Endothelial cell of umbilical vein (primary cell): Measurements from ENCODE around the gene MYT1. TPM values are rescaled to one million over a fixed set of nuclear protein-coding genes. Genes with fewer than 3 reads are reported as not detected.

ENCODE experiments used
- BruUV-seq: library from RNA; stranded (reverse); fragments of 400-500 nt; replicated peaks from 2 replicates; lab custom pipeline; 2021; lab: Mats Ljungman, UMichigan
- CTCF ChIA-PET: fragments of 300-600, 350-600 bp; sonication (Branson Sonifier 250); formaldehyde crosslinking; loops from one replicate; lab custom pipeline; 2021; ENCODE audit warnings: antibody characterized with exemption, inconsistent platforms; lab: Charles Lee
- POLR2A ChIA-PET: fragments of 300-600, 350-600 bp; sonication (Branson Sonifier 250); formaldehyde crosslinking; loops from one replicate; lab custom pipeline; 2021; ENCODE audit warnings: antibody characterized with exemption, inconsistent platforms; lab: Charles Lee
- DNase-seq: peaks from one replicate; pipeline ENCODE4 v3.0.0-alpha.2; 2011; ENCODE audit warnings: low read depth, low spot score
- FAIRE-seq: peaks from 2 replicates; lab custom pipeline; 2011; peaks lifted over from hg19 to GRCh38; lab: Jason Lieb, UNC
- H2AFZ ChIP-seq: 2 replicates; pipeline ENCODE4 v1.6.0; 2012; ENCODE audit warnings: low read depth, low read length, control low read depth, inconsistent platforms
- H3K27ac ChIP-seq: 2 replicates; pipeline ENCODE4 v1.5.1; 2011; ENCODE audit warnings: low read depth, mild to moderate bottlenecking, control low read depth, low read length, moderate library complexity; ENCODE audit not compliant: insufficient read depth
- H3K27me3 ChIP-seq, 2 experiments: 2 replicates each; pipeline versions ENCODE4 v1.6.0 to v1.6.1; 2011; ENCODE audit warnings: low read length in 2 of 2, mixed read lengths in 1 of 2; ENCODE audit not compliant: control insufficient read depth in 2 of 2, insufficient read depth in 2 of 2
- H3K36me3 ChIP-seq, 2 experiments: 2 replicates in 1 of 2; 3 replicates in 1 of 2; pipeline ENCODE4 v1.5.1; 2011; ENCODE audit warnings: low read length in 2 of 2, mild to moderate bottlenecking in 1 of 2, moderate library complexity in 1 of 2; ENCODE audit not compliant: control insufficient read depth in 2 of 2, insufficient read depth in 2 of 2; ENCODE audit errors: extremely low read depth in 1 of 2
- H3K4me1 ChIP-seq: 3 replicates; pipeline ENCODE4 v1.5.1; 2011; ENCODE audit warnings: mild to moderate bottlenecking, low read length; ENCODE audit not compliant: control insufficient read depth, insufficient read depth; ENCODE audit errors: extremely low read depth
- H3K4me2 ChIP-seq: 2 replicates; pipeline ENCODE4 v1.6.1; 2011; ENCODE audit warnings: low read length, control low read depth, mixed read lengths; ENCODE audit not compliant: insufficient read depth
- H3K4me3 ChIP-seq, 3 experiments: fragments of 200-600 bp in 1 of 3; sonication (generic), shearing (Covaris generic) in 1 of 3; replicated peaks in 1 of 3; 2 replicates each; pipeline ENCODE4 v1.5.1; 2011 to 2016; ENCODE audit warnings: control low read depth in 3 of 3, low read length in 3 of 3, mild to moderate bottlenecking in 2 of 3, inconsistent platforms in 1 of 3, low read depth in 1 of 3, moderate library complexity in 1 of 3; ENCODE audit not compliant: insufficient read depth in 1 of 3
- H3K79me2 ChIP-seq: 2 replicates; pipeline ENCODE4 v1.6.0; 2012; ENCODE audit warnings: low read length, inconsistent platforms; ENCODE audit not compliant: control insufficient read depth, insufficient read depth
- H3K9ac ChIP-seq: replicated peaks from 2 replicates; pipeline ENCODE3; 2011; ENCODE audit warnings: low read length, control low read depth; ENCODE audit not compliant: insufficient read depth; ENCODE audit errors: extremely low read depth
- H3K9me1 ChIP-seq: replicated peaks from 3 replicates; pipeline ENCODE4 v1.6.0; 2011; ENCODE audit warnings: mild to moderate bottlenecking, low read length; ENCODE audit not compliant: control insufficient read depth, insufficient read depth; ENCODE audit errors: extremely low read depth
- H3K9me3 ChIP-seq: replicated peaks from 2 replicates; pipeline ENCODE4 v1.5.1; 2012; ENCODE audit warnings: low read length, inconsistent platforms; ENCODE audit not compliant: control insufficient read depth, insufficient read depth
- H4K20me1 ChIP-seq: replicated peaks from 2 replicates; pipeline ENCODE3; 2011; ENCODE audit warnings: mild to moderate bottlenecking, low read length; ENCODE audit not compliant: control insufficient read depth, insufficient read depth; ENCODE audit errors: extremely low read depth
- EZH2 ChIP-seq: IDR thresholded peaks from 2 replicates; pipeline ENCODE4 v1.6.1; 2012; ENCODE audit warnings: borderline replicate concordance, low read depth, mild to moderate bottlenecking, moderate library complexity, low read length, inconsistent platforms; ENCODE audit not compliant: severe bottlenecking
- FOS ChIP-seq: IDR thresholded peaks from 2 replicates; pipeline ENCODE4 v1.6.1; 2011; ENCODE audit warnings: mild to moderate bottlenecking, low read length, moderate library complexity, borderline replicate concordance; ENCODE audit not compliant: insufficient read depth
- GATA2 ChIP-seq: IDR thresholded peaks from 2 replicates; pipeline ENCODE4 v1.7.0; 2011; ENCODE audit warnings: low read depth, mild to moderate bottlenecking, moderate library complexity, mixed read lengths, low read length; ENCODE audit not compliant: insufficient read length, insufficient read depth
- JUN ChIP-seq: IDR thresholded peaks from 2 replicates; pipeline ENCODE4 v1.6.1; 2011; ENCODE audit warnings: borderline replicate concordance, low read depth; ENCODE audit not compliant: insufficient read length, insufficient read depth
- MYC ChIP-seq: IDR thresholded peaks from one replicate; pipeline ENCODE4 v1.6.1; 2011; ENCODE audit warnings: mild to moderate bottlenecking, low read depth, low read length
- POLR2A ChIP-seq: IDR thresholded peaks from 2 replicates; pipeline ENCODE4 v1.6.1; 2012; ENCODE audit warnings: low read depth, mild to moderate bottlenecking, control low read depth, low read length
- POLR2AphosphoS5 ChIP-seq: IDR thresholded peaks from 2 replicates; pipeline ENCODE4 v1.6.1; 2012; ENCODE audit warnings: low read depth, mild to moderate bottlenecking, control low read depth, low read length, moderate library complexity; ENCODE audit not compliant: insufficient read depth
- dilution Hi-C: fragments of 300-500 bp; cut with MboI; formaldehyde crosslinking; loops from one replicate; pipeline ENCODE4 v1.15.0; 2019; ENCODE audit warnings: low sequenced_read_pairs; ENCODE audit not compliant: extremely low pct_ligation_motif_present
- intact Hi-C: fragments of 100-400 bp; cut with micrococcal nuclease; formaldehyde crosslinking; loops from one replicate; pipeline ENCODE4 v1.10.0; 2022
- polyA plus RNA-seq, 4 experiments: library from polyadenylated mRNA; depleted of rRNA in 3 of 4; stranded (reverse) in 3 of 4; unstranded in 1 of 4; fragments of >200 nt; gene quantifications; 2 replicates each; pipeline versions ENCODE4 v1.2.1 to v1.2.3, GENCODE V29; 2011 to 2012; ENCODE audit warnings: missing spikeins in 1 of 4
- total RNA-seq: library from RNA; stranded (reverse); gene quantifications from 2 replicates; pipeline ENCODE4 v1.2.3, GENCODE V29; 2021
- TF ChIP-seq, protein P1 (sequence below), 2 donors: IDR thresholded peaks; 1 replicate in 1 of 2; 2 replicates in 1 of 2; pipeline ENCODE4 v1.5.1; 2011; ENCODE audit warnings: low read length in 2 of 2, mild to moderate bottlenecking in 2 of 2, moderate library complexity in 2 of 2, control low read depth in 1 of 2, inconsistent platforms in 1 of 2, low read depth in 1 of 2; ENCODE audit not compliant: insufficient read depth in 1 of 2; ENCODE audit errors: extremely low read depth in 1 of 2
- TF ChIP-seq, protein P2 (sequence below): IDR thresholded peaks from 2 replicates; pipeline ENCODE4 v1.6.1; 2011; ENCODE audit not compliant: insufficient read depth, insufficient read length

Gene MYT1
- total and polyA plus RNA-seq, 2 donors (not counting 3 experiments of a cell fraction or from before 2014, with no cell fraction given) = not detected

DNA sequence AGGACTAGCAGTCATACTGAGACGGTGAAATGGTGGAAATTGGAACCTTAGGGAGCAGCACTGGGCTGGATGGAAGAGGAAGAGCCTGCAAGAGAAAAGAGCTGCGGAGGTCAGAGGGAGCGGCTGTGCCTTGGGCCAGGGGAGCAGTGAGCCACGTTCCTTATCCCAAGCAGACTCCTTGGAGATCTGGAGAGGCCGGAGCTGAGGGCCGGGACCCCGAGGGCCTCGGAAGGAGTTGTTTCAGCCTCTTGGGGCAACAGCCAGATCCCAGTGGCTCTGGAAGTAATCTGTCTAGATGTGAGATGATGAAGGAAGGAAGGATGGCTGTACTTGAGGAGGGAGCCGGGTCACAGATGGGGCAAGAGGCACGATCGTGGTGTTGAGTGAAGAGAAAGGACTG is 107.4 kb downstream of the MYT1 start:
- intact Hi-C loops (no loop called here), dilution Hi-C loops (no loop called here)
- Histone ChIP-seq H3K9me3 (no peaks in the 10 kb centered on the region), H3K27me3 (no peaks in the 10 kb centered on the region), H3K4me2 (no peak overlapping the region), H3K79me2 (no peaks in the 10 kb centered on the region), H3K4me3 (no peak overlapping the region), H3K9me1 (no peaks in the 10 kb centered on the region), H3K9ac (no peak overlapping the region), H3K27ac (no peak overlapping the region), H3K36me3 (peaks cover 0 to 6% of the 10 kb centered on the region in 2 experiments), H3K4me1 (no peaks in the 10 kb centered on the region), H2AFZ (no peak overlapping the region), H4K20me1 (no peaks in the 10 kb centered on the region)
- ChIA-PET CTCF (no interaction called here), POLR2A (no interaction called here)
- TF ChIP-seq JUN (no peak), POLR2AphosphoS5 (no peak), MYC (no peak)
- FAIRE-seq (no peak), DNase-seq (no peak)
- BruUV-seq = no TSS peak

- Histone ChIP-seq H3K79me2 (no peaks in the 10 kb centered on the region), H3K9me1 (no peaks in the 10 kb centered on the region), H3K4me3 (no peak overlapping the region), H2AFZ (no peak overlapping the region), H3K4me1 (no peaks in the 10 kb centered on the region), H3K9me3 (no peaks in the 10 kb centered on the region), H3K4me2 (no peak overlapping the region), H3K36me3 (peaks cover 0 to 6% of the 10 kb centered on the region in 2 experiments), H4K20me1 (no peaks in the 10 kb centered on the region), H3K9ac (no peak overlapping the region), H3K27me3 (no peaks in the 10 kb centered on the region), H3K27ac (no peak overlapping the region)
- no peak for FAIRE-seq
- intact Hi-C loops (no loop called here), dilution Hi-C loops (no loop called here)
- TF ChIP-seq FOS (no peak), MYC (no peak), JUN (no peak), POLR2AphosphoS5 (no peak), EZH2 (no peak), POLR2A (no peak), GATA2 (no peak)
- TF ChIP-seq, protein P1, sequence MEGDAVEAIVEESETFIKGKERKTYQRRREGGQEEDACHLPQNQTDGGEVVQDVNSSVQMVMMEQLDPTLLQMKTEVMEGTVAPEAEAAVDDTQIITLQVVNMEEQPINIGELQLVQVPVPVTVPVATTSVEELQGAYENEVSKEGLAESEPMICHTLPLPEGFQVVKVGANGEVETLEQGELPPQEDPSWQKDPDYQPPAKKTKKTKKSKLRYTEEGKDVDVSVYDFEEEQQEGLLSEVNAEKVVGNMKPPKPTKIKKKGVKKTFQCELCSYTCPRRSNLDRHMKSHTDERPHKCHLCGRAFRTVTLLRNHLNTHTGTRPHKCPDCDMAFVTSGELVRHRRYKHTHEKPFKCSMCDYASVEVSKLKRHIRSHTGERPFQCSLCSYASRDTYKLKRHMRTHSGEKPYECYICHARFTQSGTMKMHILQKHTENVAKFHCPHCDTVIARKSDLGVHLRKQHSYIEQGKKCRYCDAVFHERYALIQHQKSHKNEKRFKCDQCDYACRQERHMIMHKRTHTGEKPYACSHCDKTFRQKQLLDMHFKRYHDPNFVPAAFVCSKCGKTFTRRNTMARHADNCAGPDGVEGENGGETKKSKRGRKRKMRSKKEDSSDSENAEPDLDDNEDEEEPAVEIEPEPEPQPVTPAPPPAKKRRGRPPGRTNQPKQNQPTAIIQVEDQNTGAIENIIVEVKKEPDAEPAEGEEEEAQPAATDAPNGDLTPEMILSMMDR (IDR thresholded peaks at IDR 0.05; ENCODE audit: extremely low read depth in 1 of 2, insufficient read depth in 1 of 2, low read depth in 1 of 2, low read length in 2 of 2) = no peak
- TF ChIP-seq, protein P2, sequence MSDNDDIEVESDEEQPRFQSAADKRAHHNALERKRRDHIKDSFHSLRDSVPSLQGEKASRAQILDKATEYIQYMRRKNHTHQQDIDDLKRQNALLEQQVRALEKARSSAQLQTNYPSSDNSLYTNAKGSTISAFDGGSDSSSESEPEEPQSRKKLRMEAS = no peak
- ChIA-PET POLR2A (no interaction called here), CTCF (no interaction called here)
- DNase-seq = no peak
- BruUV-seq = no TSS peak
Observed at GRCh38 chr20:64273109-64273508, 108.9 kb downstream of the MYT1 start.
